Ovary (tissue), 3 donors: Measurements from ENCODE around the gene HNRNPU.

Source experiments
- EP300 ChIP-seq: sonication (generic); formaldehyde crosslinking; IDR thresholded peaks from one replicate; pipeline ENCODE4 v1.6.1; 2017; ENCODE audit warnings: antibody characterized with exemption
- POLR2A ChIP-seq: fragments of 450-650 bp; IDR thresholded peaks from one replicate; pipeline ENCODE4 v1.6.1; 2017; ENCODE audit warnings: antibody characterized with exemption, mild to moderate bottlenecking, moderate library complexity
- TF ChIP-seq, protein P1 (sequence below), 3 donors: fragments of 450-650 bp in 2 of 3; fragments of 200-600 bp in 1 of 3; IDR thresholded peaks; one replicate each; pipeline versions ENCODE4 v1.5.1 to v1.8.0; 2016 to 2022; ENCODE audit warnings: antibody characterized with exemption in 3 of 3, mild to moderate bottlenecking in 1 of 3
- donor health status: DM: no; HTN: no; CAD: no.

DNA sequence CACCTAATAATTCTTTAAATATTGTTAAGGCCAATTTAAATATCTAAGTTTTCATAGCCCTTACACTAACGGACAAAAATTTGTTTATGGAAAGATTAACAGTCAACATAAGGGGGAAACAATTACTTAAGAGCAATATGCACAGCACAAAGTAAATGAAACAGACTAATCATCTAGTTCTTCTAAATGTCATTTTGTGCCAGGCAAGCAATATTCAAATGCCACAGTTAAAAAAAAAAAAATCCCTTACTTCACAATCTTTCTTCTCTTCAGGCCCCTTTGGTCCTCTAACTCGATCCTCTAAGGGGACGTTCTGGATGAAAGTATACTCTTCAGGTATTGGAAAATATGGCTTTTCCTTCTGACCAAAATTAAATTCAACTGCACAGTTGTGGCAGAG, 6.6 kb downstream of the HNRNPU start:
- TF ChIP-seq, protein P1, sequence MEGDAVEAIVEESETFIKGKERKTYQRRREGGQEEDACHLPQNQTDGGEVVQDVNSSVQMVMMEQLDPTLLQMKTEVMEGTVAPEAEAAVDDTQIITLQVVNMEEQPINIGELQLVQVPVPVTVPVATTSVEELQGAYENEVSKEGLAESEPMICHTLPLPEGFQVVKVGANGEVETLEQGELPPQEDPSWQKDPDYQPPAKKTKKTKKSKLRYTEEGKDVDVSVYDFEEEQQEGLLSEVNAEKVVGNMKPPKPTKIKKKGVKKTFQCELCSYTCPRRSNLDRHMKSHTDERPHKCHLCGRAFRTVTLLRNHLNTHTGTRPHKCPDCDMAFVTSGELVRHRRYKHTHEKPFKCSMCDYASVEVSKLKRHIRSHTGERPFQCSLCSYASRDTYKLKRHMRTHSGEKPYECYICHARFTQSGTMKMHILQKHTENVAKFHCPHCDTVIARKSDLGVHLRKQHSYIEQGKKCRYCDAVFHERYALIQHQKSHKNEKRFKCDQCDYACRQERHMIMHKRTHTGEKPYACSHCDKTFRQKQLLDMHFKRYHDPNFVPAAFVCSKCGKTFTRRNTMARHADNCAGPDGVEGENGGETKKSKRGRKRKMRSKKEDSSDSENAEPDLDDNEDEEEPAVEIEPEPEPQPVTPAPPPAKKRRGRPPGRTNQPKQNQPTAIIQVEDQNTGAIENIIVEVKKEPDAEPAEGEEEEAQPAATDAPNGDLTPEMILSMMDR (IDR thresholded peaks at IDR 0.05): no peak
- TF ChIP-seq POLR2A: no peak
- TF ChIP-seq EP300: no peak
